ES-I3 (cell line): ENCODE results near the gene CEACAM5.

ENCODE experiments used
- H3K36me3 ChIP-seq: 2 replicates; pipeline ENCODE4 v1.6.1; 2013; ENCODE audit warnings: mild to moderate bottlenecking, low read length, control low read depth, moderate library complexity; ENCODE audit not compliant: insufficient read depth
- H3K4me1 ChIP-seq: 2 replicates; pipeline ENCODE4 v1.6.1; 2013; ENCODE audit warnings: mild to moderate bottlenecking, control low read depth, low read length; ENCODE audit not compliant: insufficient read depth
- H3K9ac ChIP-seq: 2 replicates; pipeline ENCODE4 v1.6.1; 2013; ENCODE audit warnings: low read depth, mild to moderate bottlenecking, low read length, moderate library complexity
- H3K9me3 ChIP-seq: 2 replicates; pipeline ENCODE4 v1.6.1; 2013; ENCODE audit warnings: mild to moderate bottlenecking, low read length, moderate library complexity; ENCODE audit not compliant: control insufficient read depth, insufficient read depth

The CEACAM5 gene

GRCh38 chr19:41708481-41708880, at the start of gene CEACAM5:
Gene CEACAM5, plus strand, starts transcription at chr19:41708626. Its CDS starts 106 bp downstream, at chr19:41708732.
- Histone ChIP-seq H3K9ac (no peak within 1 kb of the TSS), H3K9me3 (no peaks in the 10 kb centered on the region), H3K36me3 (no peaks in the 10 kb centered on the region), H3K4me1 (no peaks in the 10 kb centered on the region)

DNA sequence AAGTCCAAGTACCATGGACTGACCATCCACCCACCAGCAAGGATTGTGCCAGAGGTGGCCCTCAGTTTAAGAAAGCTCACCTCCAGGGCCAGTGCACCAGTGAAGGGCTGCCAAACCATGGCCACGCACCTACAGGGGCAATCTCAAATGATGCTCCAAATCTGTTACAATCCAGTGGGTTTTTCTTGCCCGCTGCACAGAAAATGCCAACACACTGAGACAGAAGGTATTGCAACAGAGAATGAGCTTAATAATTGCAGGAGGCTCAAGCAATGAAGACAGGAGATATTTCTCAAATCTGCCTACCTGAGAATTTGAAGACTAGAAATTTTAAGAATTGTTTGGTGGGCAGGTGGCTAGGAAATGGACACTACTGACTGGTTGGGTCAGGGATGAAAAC, 42.4 kb upstream of the CEACAM5 start:
- Histone ChIP-seq H3K36me3 (no peaks in the 10 kb centered on the region), H3K9ac (no peak overlapping the region), H3K4me1 (no peaks in the 10 kb centered on the region), H3K9me3 (no peaks in the 10 kb centered on the region)

GRCh38 chr19:41668315-41668714, 40.1 kb upstream of the CEACAM5 start:
- H3K9me3 ChIP-seq = no peaks in the 10 kb centered on the region
- no peak overlapping the region for H3K9ac ChIP-seq
- no peaks in the 10 kb centered on the region for H3K4me1 ChIP-seq
- no peaks in the 10 kb centered on the region for H3K36me3 ChIP-seq

DNA sequence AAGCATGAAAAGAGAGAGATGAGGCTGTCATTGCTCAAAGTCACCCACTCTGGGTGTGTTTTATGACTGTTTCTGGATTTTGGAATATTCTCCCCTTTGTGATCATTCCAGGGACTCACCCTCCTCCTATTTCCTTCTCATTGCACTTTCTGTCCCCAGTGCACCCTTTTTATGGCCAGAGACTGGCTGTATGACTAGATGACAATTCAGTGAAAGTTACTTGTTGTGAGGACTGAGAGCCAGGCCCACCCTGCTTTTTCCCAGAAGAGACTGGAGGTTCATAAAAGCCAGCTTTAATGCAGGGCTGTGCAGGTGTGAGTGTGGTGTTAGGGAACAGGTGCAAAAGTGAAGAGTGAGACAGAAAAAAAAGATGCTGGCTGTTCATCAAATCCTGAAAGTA, 37.7 kb upstream of the CEACAM5 start:
- no peaks in the 10 kb centered on the region for H3K9me3 ChIP-seq
- H3K9ac ChIP-seq = no peak overlapping the region
- no peaks in the 10 kb centered on the region for H3K36me3 ChIP-seq
- no peaks in the 10 kb centered on the region for H3K4me1 ChIP-seq

DNA sequence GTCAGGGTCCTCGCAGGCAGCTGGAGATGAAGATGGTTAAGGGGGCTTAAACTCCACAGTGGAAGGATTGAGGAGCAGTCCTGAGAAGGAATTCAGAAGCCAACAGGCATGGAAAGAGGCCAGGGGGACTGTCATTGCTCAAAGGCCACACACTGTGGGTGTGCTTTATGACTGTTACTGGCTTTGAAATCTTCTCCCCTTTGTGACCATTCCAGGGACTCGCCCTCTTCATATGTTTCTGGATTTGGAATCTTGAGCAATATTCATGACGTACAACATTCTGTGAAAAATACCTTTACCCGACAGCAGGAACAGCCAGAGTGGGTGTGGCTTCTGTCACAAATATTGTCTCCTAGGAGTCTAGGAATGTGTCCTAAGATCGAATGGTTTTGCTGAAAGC, 36.9 kb upstream of the CEACAM5 start:
- no peaks in the 10 kb centered on the region for H3K4me1 ChIP-seq
- no peak overlapping the region for H3K9ac ChIP-seq
- no peaks in the 10 kb centered on the region for H3K9me3 ChIP-seq
- H3K36me3 ChIP-seq = no peaks in the 10 kb centered on the region

GRCh38 chr19:41682437-41682836, 26.0 kb upstream of the CEACAM5 start:
- no peaks in the 10 kb centered on the region for H3K36me3 ChIP-seq
- no peaks in the 10 kb centered on the region for H3K9me3 ChIP-seq
- H3K4me1 ChIP-seq = no peaks in the 10 kb centered on the region
- H3K9ac ChIP-seq = no peak overlapping the region

GRCh38 chr19:41687419-41687818, 21.0 kb upstream of the CEACAM5 start:
- no peaks in the 10 kb centered on the region for H3K4me1 ChIP-seq
- H3K9me3 ChIP-seq = no peaks in the 10 kb centered on the region
- H3K9ac ChIP-seq = no peak overlapping the region
- H3K36me3 ChIP-seq = no peaks in the 10 kb centered on the region

GRCh38 chr19:41688098-41688497, 20.3 kb upstream of the CEACAM5 start, which contains the start of gene CEACAM7:
Gene CEACAM7, minus strand, starts transcription at chr19:41688270. Its CDS starts 105 bp downstream, at chr19:41688165.
- Histone ChIP-seq H3K9ac (no peak within 1 kb of the TSS), H3K4me1 (no peaks in the 10 kb centered on the region), H3K9me3 (no peaks in the 10 kb centered on the region), H3K36me3 (no peaks in the 10 kb centered on the region)

GRCh38 chr19:41688687-41689086, 19.7 kb upstream of the CEACAM5 start:
- no peaks in the 10 kb centered on the region for H3K36me3 ChIP-seq
- no peak overlapping the region for H3K9ac ChIP-seq
- H3K4me1 ChIP-seq = no peaks in the 10 kb centered on the region
- H3K9me3 ChIP-seq = no peaks in the 10 kb centered on the region

DNA sequence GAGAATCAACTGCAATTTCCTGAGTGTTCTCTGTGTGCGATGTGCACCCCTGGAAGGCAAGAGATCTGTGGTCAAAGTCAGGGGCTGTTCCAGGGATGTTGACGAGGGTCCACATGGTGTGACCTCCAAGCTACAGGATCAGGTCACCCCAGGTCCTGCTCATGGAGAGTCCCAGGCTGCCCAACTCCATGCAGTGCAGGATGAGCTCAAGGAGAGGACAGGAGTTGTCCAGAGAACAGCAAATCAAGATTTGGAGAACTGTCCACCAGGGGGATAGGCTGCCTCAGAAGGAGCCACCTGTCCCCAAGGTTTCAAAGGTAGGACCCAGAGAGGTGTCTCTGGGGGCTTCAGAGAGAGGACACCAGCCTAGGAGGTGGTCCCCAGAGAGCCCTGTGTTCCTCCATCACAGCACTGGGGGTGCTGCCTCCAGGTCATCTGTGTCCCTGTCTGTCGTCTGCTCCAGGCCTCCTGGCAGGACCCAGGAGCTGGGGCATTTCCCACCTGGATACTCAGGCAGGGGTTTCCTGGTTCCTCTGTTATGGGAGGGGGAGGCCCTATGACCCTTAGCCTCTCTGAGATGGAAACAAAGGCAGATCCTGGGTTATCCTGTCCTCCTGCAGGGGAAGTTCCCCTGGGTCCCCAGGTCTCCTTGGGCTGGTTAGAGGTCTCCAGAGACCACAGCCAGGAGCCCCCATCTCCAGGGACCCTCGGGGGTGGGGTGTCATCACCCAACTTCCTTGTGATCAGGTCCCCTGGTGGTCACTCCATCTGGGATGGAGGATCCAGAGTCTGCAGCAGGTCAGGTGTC, 18.2 kb upstream of the CEACAM5 start:
- Histone ChIP-seq H3K4me1 (no peaks in the 10 kb centered on the region), H3K9ac (no peak overlapping the region), H3K9me3 (no peaks in the 10 kb centered on the region), H3K36me3 (no peaks in the 10 kb centered on the region)

DNA sequence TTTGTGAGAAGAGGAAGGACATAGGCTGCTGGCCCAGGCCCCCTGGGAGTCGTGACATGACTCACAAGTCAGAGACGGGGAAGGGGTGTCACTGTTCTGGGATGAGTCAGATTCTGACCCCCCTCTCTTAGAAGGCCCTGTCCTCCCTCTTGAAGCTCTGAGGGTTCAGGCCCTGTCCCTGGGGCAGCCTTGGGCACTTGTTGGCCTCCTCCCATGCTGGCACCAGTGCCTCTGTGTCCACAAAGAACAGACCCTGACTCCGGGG, 17.7 kb upstream of the CEACAM5 start:
- Histone ChIP-seq H3K9ac (no peak overlapping the region), H3K4me1 (no peaks in the 10 kb centered on the region), H3K36me3 (no peaks in the 10 kb centered on the region), H3K9me3 (no peaks in the 10 kb centered on the region)

DNA sequence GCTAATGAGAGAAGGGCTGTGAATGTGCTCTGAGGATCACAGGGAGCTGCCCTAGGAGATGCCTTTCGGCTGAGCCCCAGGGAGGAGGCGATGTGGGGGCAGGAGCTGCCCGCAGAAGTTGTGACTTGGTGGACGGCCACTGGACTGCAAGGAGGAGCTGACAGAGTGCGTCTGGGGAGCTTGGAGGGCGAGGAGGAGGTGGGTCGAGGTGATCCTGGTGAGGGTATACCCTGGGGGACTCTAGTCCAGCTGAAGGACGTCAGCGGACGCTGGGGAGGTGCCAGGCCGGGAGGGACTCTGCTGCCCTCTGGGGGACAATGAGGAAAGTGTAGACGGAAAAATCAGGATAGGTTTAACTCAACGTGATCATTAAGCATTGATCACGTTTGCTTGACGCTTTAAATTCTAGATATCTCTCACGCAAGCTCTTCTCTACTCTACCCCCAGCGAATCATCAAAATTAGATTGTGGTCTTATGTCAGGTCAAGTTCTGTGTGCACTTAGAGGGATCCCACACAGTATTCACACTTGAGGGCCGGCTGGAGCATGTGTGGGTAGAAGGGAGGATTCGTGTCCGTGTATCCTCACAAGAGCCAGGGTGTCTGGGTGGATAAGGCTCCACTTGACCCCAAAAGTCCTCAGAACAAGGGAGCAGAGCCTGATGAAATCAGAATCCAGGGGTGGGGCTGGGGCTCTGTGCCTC, 17.0 kb upstream of the CEACAM5 start:
- no peaks in the 10 kb centered on the region for H3K4me1 ChIP-seq
- no peaks in the 10 kb centered on the region for H3K36me3 ChIP-seq
- H3K9ac ChIP-seq = no peak overlapping the region
- H3K9me3 ChIP-seq = no peaks in the 10 kb centered on the region

- Histone ChIP-seq H3K9me3 (no peaks in the 10 kb centered on the region), H3K9ac (no peak overlapping the region), H3K36me3 (no peaks in the 10 kb centered on the region), H3K4me1 (no peaks in the 10 kb centered on the region)
These were observed 14.2 kb upstream of the CEACAM5 start for GRCh38 chr19:41694196-41694595.

- no peaks in the 10 kb centered on the region for H3K36me3 ChIP-seq
- H3K9me3 ChIP-seq = no peaks in the 10 kb centered on the region
- no peak overlapping the region for H3K9ac ChIP-seq
- no peaks in the 10 kb centered on the region for H3K4me1 ChIP-seq
These were observed 13.4 kb upstream of the CEACAM5 start for GRCh38 chr19:41694831-41695635.
